ENCODE measurements around the gene PARP1.

PARP1 gene

DNA sequence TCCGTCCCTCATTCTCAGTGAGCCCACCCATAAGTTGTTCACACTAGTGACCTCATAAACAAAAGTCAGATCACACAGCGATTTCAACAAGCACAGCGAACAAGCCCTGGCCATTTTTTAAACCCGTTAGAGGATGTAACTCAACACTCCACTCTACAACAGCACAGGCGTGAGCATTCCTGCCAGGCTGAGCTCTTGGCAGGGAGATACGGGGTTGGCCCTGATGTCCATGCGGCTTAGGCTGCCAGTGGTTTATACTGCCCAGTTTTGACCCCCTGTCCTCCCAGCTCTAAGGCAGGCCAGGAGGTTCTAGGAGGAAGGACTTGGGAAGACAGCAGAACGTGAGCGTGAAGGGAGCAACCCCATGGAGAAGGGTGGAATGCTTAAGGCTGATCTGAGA is 35.0 kb downstream of the PARP1 start:
- Mint-ChIP-seq H3K9me3 (no peaks in the 10 kb centered on the region), H3K27ac (no peak overlapping the region), H3K4me1 (no peaks in the 10 kb centered on the region), H3K27me3 (ENCODE audit: low read depth) (no peaks in the 10 kb centered on the region), H3K4me3 (no peak overlapping the region), H3K36me3 (ENCODE audit: low read depth) (peaks cover 82% of the 10 kb centered on the region)
- TF ChIP-seq, protein P1, sequence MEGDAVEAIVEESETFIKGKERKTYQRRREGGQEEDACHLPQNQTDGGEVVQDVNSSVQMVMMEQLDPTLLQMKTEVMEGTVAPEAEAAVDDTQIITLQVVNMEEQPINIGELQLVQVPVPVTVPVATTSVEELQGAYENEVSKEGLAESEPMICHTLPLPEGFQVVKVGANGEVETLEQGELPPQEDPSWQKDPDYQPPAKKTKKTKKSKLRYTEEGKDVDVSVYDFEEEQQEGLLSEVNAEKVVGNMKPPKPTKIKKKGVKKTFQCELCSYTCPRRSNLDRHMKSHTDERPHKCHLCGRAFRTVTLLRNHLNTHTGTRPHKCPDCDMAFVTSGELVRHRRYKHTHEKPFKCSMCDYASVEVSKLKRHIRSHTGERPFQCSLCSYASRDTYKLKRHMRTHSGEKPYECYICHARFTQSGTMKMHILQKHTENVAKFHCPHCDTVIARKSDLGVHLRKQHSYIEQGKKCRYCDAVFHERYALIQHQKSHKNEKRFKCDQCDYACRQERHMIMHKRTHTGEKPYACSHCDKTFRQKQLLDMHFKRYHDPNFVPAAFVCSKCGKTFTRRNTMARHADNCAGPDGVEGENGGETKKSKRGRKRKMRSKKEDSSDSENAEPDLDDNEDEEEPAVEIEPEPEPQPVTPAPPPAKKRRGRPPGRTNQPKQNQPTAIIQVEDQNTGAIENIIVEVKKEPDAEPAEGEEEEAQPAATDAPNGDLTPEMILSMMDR (IDR thresholded peaks at IDR 0.05; ENCODE audit: unreplicated experiment in 3 of 3): no peak

GRCh38 chr1:226371866-226372490 is 35.9 kb downstream of the PARP1 start:
- H3K9me3 Mint-ChIP-seq: no peaks in the 10 kb centered on the region
- peaks cover 82% of the 10 kb centered on the region for H3K36me3 Mint-ChIP-seq (ENCODE audit: low read depth)
- H3K4me3 Mint-ChIP-seq: no peak overlapping the region
- no peak overlapping the region for H3K27ac Mint-ChIP-seq
- TF ChIP-seq, protein P1 (IDR thresholded peaks at IDR 0.05; ENCODE audit: unreplicated experiment in 3 of 3): no peak
- H3K27me3 Mint-ChIP-seq (ENCODE audit: low read depth): no peaks in the 10 kb centered on the region
- no peaks in the 10 kb centered on the region for H3K4me1 Mint-ChIP-seq

GRCh38 chr1:226371027-226371694 is 36.7 kb downstream of the PARP1 start:
- H3K36me3 Mint-ChIP-seq (ENCODE audit: low read depth): peaks cover 78% of the 10 kb centered on the region

DNA sequence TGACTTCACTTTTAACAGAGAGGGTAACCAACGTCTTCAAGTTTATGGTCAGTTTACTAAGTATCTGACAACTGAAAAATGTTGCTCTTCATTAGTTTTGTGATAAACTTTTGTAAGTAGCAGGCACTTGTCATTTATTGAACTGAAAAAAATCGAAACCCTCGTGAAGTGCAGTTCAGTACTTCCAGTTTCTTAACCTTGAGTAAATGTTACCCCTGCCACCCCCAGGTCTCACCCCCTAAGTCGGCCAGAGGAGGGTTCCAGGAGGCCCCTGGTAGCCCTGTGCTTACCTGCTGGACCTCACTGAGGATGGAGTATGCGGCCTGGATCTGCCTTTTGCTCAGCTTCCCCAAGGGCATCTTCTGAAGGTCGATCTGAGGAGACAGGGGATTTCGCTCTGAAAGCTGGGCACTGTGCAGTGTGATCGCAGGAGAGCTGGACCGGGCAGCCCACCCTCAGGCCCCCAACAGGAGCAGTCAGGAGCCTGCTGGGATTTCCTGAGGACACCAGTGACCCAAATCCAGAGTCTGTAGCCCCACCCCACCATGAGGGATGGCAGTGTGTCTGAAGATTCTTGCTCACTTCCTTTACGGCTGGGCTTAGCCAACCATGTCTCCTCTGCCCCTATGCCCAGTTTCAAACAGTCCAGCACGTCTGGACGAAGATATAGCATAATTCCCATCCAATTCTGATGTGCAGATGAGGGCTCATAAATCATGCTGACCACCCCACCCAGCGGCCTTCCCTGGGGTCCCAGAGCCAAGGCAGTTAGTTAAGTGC is 37.6 kb downstream of the PARP1 start:
- Mint-ChIP-seq H3K9me3 (no peaks in the 10 kb centered on the region), H3K27ac (no peak overlapping the region), H3K4me3 (no peak overlapping the region), H3K4me1 (no peaks in the 10 kb centered on the region), H3K27me3 (ENCODE audit: low read depth) (no peaks in the 10 kb centered on the region), H3K36me3 (ENCODE audit: low read depth) (peaks cover 75% of the 10 kb centered on the region)
- TF ChIP-seq, protein P1 (IDR thresholded peaks at IDR 0.05; ENCODE audit: unreplicated experiment in 3 of 3): no peak

More at GRCh38 chr1:226371027-226371694, 36.7 kb downstream of the PARP1 start:
- Mint-ChIP-seq H3K4me3 (no peak overlapping the region), H3K9me3 (no peaks in the 10 kb centered on the region), H3K27me3 (ENCODE audit: low read depth) (no peaks in the 10 kb centered on the region), H3K4me1 (no peaks in the 10 kb centered on the region), H3K27ac (no peak overlapping the region)
- TF ChIP-seq, protein P1 (IDR thresholded peaks at IDR 0.05; ENCODE audit: unreplicated experiment in 3 of 3): no peak

- TF ChIP-seq, protein P1 (IDR thresholded peaks at IDR 0.05; ENCODE audit: unreplicated experiment in 3 of 3): no peak
- peaks cover 11% of the 10 kb centered on the region for H3K4me1 Mint-ChIP-seq
- peaks cover 72% of the 10 kb centered on the region for H3K36me3 Mint-ChIP-seq (ENCODE audit: low read depth)
- no peak overlapping the region for H3K4me3 Mint-ChIP-seq
- no peaks in the 10 kb centered on the region for H3K27me3 Mint-ChIP-seq (ENCODE audit: low read depth)
- no peak overlapping the region for H3K27ac Mint-ChIP-seq
- H3K9me3 Mint-ChIP-seq: no peaks in the 10 kb centered on the region
These were observed 38.8 kb downstream of the PARP1 start for GRCh38 chr1:226369110-226369509.
